Measurements from ENCODE around the gene ATP6V1C2.

- no peak for TF ChIP-seq EZH2phosphoT487 (IDR thresholded peaks at IDR 0.05; ENCODE audit: low read depth, severe bottlenecking, unreplicated experiment)
- TF ChIP-seq, protein P1, sequence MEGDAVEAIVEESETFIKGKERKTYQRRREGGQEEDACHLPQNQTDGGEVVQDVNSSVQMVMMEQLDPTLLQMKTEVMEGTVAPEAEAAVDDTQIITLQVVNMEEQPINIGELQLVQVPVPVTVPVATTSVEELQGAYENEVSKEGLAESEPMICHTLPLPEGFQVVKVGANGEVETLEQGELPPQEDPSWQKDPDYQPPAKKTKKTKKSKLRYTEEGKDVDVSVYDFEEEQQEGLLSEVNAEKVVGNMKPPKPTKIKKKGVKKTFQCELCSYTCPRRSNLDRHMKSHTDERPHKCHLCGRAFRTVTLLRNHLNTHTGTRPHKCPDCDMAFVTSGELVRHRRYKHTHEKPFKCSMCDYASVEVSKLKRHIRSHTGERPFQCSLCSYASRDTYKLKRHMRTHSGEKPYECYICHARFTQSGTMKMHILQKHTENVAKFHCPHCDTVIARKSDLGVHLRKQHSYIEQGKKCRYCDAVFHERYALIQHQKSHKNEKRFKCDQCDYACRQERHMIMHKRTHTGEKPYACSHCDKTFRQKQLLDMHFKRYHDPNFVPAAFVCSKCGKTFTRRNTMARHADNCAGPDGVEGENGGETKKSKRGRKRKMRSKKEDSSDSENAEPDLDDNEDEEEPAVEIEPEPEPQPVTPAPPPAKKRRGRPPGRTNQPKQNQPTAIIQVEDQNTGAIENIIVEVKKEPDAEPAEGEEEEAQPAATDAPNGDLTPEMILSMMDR (IDR thresholded peaks at IDR 0.05; ENCODE audit: poor library complexity) = no peak
These were observed 67.4 kb downstream of the ATP6V1C2 start for GRCh38 chr2:10788855-10789254.

Data from hepatocyte (in vitro differentiated cells).